MG63 (cell line): ENCODE measurements around the gene ROPN1. TPM values are rescaled to one million over a fixed set of nuclear protein-coding genes. Genes with fewer than 3 reads are reported as not detected.
"Not testable (repeated sequence)": the region's sequence is repeated elsewhere in the genome, so short reads cannot be mapped to it uniquely, and the experiment has no call there.

Experiments used
- DNase-seq: peaks from one replicate; pipeline ENCODE4 v3.0.0-alpha.2; 2020
- H3K27me3 ChIP-seq: fragments of 250-450 bp; sonication (Bioruptor Pico); 2 replicates; pipeline ENCODE4 v1.5.1; 2020; ENCODE audit warnings: mild to moderate bottlenecking, moderate library complexity
- H3K36me3 ChIP-seq: fragments of 250-450 bp; sonication (Bioruptor Pico); 2 replicates; pipeline ENCODE4 v1.5.1; 2020; ENCODE audit warnings: mild to moderate bottlenecking, moderate library complexity
- H3K4me3 ChIP-seq: fragments of 250-450 bp; sonication (Bioruptor Pico); 2 replicates; pipeline ENCODE4 v1.5.1; 2020; ENCODE audit warnings: mild to moderate bottlenecking, moderate library complexity
- H3K9me3 ChIP-seq: fragments of 250-450 bp; sonication (Bioruptor Pico); 2 replicates; pipeline ENCODE4 v1.5.1; 2020; ENCODE audit warnings: mild to moderate bottlenecking, moderate library complexity
- total RNA-seq: library from RNA; depleted of rRNA; stranded (reverse); fragments of >200 nt; shearing (Covaris generic); gene quantifications from 2 replicates; pipeline ENCODE4 v1.2.3, GENCODE V29; 2014; ENCODE audit warnings: low replicate concordance

The ROPN1 gene
- total RNA-seq, 1 experiment from 2014 or later = not detected

DNA sequence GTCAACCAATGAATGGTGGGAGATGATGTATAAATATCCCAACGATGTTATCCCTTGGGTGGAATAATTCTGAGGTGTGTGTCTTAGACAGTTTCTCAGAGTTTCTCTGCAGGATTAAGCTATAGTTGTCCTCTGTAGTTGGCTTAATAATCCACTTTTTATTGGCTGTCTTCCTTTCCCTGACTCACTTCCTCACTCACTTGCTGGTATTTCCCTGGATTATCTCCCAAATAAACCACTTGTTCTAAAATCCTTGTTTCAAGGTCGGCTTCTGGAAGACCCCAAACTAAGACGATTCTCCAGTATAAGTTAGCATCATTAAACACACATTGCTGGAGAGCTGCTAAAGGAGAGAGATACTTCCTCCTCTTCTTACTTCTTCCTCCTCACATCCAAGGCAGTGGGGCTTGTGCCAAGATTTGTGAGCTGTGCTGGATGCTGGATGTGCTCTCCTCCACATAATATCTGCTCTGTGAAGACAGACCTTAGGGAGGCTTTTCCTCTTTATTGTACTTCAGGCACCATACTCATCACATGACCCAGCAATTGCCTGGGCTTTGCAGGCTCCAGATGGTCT is 22.5 kb upstream of the ROPN1 start:
- H3K36me3 ChIP-seq = no peaks in the 10 kb centered on the region
- H3K27me3 ChIP-seq = peaks cover 10% of the 10 kb centered on the region
- H3K9me3 ChIP-seq = peaks cover 6% of the 10 kb centered on the region
- H3K4me3 ChIP-seq = no peak overlapping the region
- peak; percentile 59 for DNase-seq

DNA sequence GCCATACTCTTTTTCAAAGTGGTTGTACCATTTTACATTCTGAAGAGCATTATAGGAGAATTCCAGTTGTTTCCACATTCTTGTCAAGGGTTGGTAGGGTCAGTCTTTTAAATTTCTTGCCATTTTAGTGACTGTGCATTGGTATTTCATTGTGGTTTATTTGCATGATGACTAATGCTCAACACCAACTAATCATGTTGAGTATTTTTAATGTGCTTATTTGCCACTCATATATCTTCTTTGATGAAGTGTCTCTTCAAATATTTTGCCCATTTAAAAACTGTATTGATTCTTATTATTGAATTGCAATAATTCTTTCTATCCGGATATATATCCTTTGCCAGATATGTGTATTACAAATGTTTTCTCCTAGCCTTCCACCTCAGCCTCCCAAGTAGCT is 16.4 kb upstream of the ROPN1 start:
- H3K4me3 ChIP-seq, H3K9me3 ChIP-seq, H3K36me3 ChIP-seq, DNase-seq: not testable (repeated sequence)
- H3K27me3 ChIP-seq = peaks cover 21% of the 10 kb centered on the region

DNA sequence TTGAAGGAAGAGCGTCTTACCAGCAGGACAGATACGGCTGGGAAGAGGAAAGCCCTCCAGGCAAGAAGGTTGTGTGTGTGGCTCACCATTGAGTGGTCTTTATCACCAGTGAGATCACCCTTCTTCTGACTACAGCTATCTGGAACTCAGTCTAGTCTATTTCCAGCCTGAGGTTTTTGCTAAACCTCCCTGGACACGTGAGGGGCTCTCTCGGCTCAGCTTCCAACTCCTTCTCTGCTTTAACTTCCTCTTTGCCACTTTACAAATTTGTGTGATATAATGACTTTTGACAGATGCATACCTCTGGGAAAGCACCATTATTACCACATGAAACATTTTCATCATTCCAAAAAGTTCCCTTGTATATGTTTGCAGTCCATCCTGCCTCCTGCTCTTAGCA is 15.3 kb upstream of the ROPN1 start:
- no peak for DNase-seq
- Histone ChIP-seq H3K9me3 (no peaks in the 10 kb centered on the region), H3K36me3 (no peaks in the 10 kb centered on the region), H3K4me3 (no peak overlapping the region), H3K27me3 (peaks cover 25% of the 10 kb centered on the region)

DNA sequence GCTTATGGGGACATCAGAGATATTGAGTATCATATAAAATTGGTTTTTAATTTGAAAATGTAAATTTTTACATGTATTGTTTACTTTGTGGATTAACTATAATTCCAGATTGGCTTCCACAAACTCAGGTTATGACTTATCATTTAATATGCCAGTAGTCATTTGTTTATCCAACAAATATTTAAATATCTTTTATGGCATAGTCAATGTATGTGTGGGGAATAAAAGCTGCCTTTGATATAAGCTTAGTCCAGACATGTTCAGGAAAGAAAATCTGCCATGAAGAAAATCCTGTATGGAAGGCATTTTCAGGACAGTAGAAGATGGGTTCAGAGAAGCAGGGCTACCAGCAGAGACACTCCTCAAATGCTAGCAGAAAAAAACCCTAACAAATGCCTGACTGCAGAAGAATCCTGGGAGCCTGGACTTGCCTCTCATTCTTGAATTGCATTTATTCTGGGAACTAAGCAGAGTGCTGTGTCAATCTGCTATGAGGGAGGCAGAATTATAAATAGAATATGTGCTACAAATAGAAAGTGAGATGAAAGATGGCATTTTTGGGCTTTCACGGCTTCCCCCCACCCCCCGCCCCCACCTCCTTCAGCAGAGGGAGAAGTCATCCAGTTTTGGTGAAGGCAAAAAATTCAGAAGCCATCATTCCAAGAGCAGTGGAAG is 10.6 kb upstream of the ROPN1 start:
- H3K4me3 ChIP-seq, H3K36me3 ChIP-seq: not testable (repeated sequence)
- peaks cover 44% of the 10 kb centered on the region for H3K27me3 ChIP-seq

DNA sequence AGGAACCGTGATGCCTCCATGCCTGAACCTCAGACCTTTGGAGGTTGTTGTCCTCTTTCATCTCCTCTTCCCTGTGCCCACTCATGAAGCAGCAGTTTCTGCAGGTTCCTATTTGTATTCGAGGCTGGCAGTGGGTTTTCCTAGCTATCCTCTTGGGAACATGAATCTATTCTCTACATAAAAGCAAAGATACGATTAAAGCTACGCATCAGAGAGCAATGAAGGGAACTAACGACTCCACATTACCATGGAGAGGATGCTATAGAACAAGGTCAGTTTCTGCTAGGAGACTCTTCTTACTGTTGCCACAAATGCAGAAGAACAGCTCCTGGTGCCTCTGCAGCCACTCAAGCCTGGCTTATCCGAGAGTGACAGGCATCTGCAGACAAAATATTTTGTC is 9.4 kb upstream of the ROPN1 start:
- H3K9me3 ChIP-seq, H3K4me3 ChIP-seq, DNase-seq, H3K36me3 ChIP-seq: not testable (repeated sequence)
- H3K27me3 ChIP-seq = peaks cover 39% of the 10 kb centered on the region

More for the DNA sequence above, 10.6 kb upstream of the ROPN1 start:
- not testable (repeated sequence) for H3K9me3 ChIP-seq, DNase-seq

DNA sequence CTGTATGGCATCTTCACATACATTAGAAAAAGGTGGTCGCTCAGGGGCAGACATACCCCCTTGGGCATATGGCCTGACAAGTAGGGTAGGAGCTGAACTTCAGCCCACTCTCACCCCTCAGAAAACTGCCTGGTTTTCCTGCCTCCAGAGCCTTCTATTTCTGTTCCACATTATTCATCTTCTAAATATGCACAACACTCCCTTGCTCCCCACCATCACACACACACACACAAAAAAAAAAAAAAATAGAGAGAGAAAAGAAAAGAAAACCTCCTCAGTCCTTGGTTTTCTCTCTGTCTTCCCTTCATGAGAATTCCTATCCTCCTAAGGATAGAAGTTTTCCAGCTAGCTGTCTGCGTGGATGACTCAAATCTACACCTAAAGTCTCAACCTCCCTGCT is 5.6 kb upstream of the ROPN1 start:
- Histone ChIP-seq H3K4me3 (no peak overlapping the region), H3K9me3 (peaks cover 3% of the 10 kb centered on the region; the same call in 1 of the 2 replicates), H3K27me3 (peaks cover 41% of the 10 kb centered on the region), H3K36me3 (no peaks in the 10 kb centered on the region)
- DNase-seq = no peak

DNA sequence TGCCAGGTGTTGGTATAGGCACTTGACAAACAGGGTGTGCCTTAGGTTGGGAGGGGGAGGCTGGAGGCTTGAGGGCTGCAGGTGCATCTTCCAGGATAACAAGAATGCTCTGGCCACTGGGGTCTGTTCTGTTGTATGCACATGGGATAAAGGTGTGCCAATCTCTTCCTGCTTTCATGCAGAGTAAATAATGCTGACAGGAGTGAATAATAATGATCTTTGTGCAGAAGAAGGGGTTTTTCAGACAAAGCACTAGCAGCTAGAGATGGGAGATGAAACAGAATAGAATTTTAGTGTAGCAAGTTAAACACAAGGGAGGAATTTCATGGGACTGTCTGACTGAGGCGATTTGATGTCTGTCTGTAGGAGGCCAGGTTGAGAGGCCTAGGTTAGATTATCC is 1.9 kb upstream of the ROPN1 start:
- no peak overlapping the region for H3K4me3 ChIP-seq
- peaks cover 34% of the 10 kb centered on the region for H3K27me3 ChIP-seq

DNA sequence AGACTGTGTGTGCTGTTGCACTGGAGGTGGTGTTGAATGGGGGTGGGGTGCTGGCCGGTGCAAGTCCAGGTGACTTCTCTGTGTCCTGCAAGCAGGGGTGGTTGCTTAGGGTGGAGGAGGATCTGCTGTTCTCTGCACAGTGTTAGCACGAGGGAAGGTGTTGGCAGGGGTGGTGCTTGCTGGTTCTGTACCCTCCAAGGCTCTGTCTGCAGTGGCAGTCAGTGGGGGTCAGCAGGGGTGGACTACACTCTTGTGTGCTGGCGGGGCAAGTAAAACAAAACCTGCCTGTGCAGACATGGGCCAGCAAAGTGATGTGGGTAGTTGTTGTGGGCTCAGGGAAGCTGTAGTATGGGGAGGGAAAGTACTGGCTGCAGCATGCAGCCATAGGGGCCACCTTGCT is 5.5 kb downstream of the ROPN1 start:
- no peak for DNase-seq
- Histone ChIP-seq H3K9me3 (peaks cover 5% of the 10 kb centered on the region), H3K27me3 (peaks cover 82% of the 10 kb centered on the region), H3K36me3 (no peaks in the 10 kb centered on the region), H3K4me3 (no peak overlapping the region)

More for the DNA sequence above, 1.9 kb upstream of the ROPN1 start:
- no peak for DNase-seq
- Histone ChIP-seq H3K36me3 (no peaks in the 10 kb centered on the region), H3K9me3 (peaks cover 3% of the 10 kb centered on the region; the same call in 1 of the 2 replicates)

DNA sequence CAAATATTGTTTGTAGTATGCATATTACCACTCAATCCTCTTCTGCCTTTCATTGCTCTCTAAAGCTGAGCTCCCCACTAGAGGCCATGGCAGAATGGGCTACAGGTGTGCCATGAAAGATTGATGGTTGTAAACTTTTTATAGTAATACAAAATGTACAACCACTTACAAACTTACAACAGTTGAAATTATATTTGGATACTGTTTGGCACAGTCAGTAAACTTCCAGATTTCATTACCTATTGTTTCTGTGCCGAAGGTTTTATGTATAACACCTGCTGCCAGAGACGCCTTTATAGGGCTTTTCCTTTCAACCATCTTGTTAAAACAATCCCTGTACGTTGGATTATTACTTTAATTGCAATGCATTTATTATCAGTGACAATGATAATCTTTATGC is 7.0 kb downstream of the ROPN1 start:
- no peak for DNase-seq
- peaks cover 84% of the 10 kb centered on the region for H3K27me3 ChIP-seq
- no peaks in the 10 kb centered on the region for H3K36me3 ChIP-seq
- H3K9me3 ChIP-seq = peaks cover 5% of the 10 kb centered on the region
- H3K4me3 ChIP-seq = no peak overlapping the region

DNA sequence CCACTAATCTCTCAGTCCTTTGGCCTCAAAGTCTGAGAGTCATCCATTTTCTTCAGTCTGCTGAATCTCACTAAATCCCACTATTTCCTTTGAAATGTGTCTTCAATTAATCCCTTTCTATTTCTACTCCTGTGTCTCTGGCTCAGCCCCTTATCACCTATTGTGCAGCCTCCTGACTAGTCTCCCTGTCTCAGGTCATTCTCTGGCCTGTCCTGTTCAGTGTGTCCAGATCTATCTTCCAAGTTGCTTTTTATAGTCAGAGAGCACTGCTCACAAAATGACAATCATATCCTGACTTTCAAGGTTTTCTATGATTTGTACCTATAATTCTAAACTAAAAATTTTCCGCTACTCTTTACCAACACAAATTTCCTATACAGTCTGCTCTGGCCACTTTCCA is 7.6 kb downstream of the ROPN1 start:
- H3K9me3 ChIP-seq = peaks cover 5% of the 10 kb centered on the region
- H3K27me3 ChIP-seq = peaks cover 79% of the 10 kb centered on the region
- no peaks in the 10 kb centered on the region for H3K36me3 ChIP-seq
- DNase-seq = no peak
- H3K4me3 ChIP-seq = no peak overlapping the region

DNA sequence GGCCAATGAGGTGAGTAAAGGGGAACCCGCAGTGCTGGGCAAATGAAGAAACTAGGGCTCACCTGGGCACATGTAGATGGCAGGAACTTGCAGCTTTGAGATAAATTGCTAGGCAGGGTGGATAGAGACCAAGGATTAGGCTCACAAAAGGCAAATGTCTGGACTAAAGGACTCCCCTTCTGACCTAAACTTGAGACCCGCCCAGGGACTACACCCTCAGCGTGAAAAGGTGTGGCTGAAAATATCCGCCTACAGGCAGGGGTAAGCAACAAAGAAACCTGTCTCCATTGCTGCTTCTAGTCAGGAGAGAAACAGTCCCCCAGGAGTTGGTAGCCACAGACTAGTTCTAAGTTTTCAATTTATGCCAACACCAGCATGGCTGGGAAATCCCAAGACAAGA is 10.6 kb downstream of the ROPN1 start:
- peaks cover 51% of the 10 kb centered on the region for H3K27me3 ChIP-seq
- H3K36me3 ChIP-seq, H3K9me3 ChIP-seq, H3K4me3 ChIP-seq, DNase-seq: not testable (repeated sequence)

DNA sequence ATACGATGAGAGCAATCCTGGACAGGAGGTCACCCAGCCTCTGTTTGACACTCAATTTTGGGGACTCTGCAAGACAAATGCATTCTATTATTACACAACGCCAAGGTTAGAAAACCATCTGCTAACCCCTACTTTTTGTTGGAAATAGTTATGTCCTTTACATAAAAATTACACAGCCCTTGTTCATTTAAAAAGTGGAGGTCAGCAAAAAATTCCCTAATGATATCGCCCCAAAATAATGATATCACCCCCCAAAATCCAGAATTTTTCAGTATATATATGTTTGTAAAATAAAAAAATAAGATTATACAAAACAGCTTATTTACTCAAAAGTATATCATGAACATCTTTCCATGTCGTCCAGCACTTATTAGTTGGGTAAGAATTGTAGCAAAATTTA is 11.4 kb downstream of the ROPN1 start:
- Histone ChIP-seq H3K9me3 (peaks cover 5% of the 10 kb centered on the region), H3K36me3 (no peaks in the 10 kb centered on the region), H3K27me3 (peaks cover 50% of the 10 kb centered on the region), H3K4me3 (no peak overlapping the region)
- no peak for DNase-seq

DNA sequence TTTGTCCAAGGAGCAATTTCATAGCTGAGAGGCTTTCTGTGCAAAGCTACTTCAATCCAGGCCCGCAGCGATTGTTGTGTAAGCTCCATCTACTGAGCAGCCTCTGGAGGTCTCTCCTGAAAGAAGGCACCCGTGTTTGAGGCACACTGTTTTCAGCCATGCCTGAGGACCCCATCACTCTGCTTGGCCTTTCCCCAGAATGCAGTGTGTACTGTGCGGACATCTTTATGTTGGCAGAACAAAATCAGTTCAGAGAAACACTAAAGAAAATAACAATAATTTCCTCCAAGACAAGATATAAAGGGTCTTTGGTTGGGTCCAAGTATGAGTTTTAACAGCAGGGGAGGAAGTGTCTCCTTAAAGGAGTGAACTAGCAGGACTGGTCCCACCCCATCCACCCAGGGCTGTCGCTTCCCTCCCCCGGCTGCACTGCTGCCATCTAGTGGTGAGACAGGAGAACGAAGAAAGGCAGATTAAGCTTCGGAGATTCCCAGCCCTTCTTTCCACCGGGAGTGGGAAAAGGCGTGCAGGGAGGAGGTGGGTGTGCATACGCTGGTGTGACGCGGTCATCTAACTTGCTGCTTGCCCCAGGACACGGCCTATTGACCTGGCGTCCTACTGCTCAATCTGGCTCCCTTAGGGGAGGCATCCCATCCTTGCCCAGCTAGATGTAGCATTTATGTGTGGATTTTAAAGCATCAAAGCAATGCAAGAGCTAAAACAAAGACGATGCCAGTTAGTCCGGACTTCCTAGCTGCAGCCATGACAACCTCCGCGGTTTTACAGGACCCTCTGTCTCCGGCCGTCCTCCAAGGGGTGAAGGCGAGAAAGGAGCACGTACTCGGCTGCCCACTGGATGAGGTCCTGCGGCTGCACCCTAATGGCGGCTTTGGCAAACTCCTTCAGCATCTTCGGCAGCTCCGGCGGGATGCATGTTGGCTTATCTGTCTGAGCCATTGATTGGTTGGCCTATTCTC is 12.1 kb downstream of the ROPN1 start:
- not testable (repeated sequence) for H3K4me3 ChIP-seq
- DNase-seq = peak; percentile 44

DNA sequence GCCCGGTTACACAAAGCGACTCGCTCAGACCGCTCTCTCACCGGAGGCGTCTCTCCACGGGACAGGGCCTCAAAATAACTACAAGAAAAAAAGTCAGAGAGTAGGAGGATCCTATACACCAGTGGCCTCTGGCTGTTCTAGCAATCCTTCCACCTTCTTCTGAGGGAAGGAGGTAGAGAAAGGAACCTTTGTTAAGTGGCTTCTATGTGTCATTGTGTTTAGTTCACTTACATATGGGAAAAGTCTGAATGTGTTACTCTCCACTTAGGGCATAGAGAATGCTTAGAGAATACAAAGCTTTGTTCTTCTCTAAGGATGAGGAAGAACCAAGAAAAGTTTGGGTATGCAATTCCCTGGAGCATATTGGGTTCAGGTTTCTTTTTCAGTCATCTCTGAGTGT is 15.0 kb downstream of the ROPN1 start:
- not testable (repeated sequence) for H3K36me3 ChIP-seq, H3K9me3 ChIP-seq, DNase-seq, H3K4me3 ChIP-seq
- peaks cover 17% of the 10 kb centered on the region for H3K27me3 ChIP-seq

More for the DNA sequence above, 12.1 kb downstream of the ROPN1 start:
- H3K9me3 ChIP-seq, H3K36me3 ChIP-seq: not testable (repeated sequence)
- peaks cover 44% of the 10 kb centered on the region for H3K27me3 ChIP-seq

DNA sequence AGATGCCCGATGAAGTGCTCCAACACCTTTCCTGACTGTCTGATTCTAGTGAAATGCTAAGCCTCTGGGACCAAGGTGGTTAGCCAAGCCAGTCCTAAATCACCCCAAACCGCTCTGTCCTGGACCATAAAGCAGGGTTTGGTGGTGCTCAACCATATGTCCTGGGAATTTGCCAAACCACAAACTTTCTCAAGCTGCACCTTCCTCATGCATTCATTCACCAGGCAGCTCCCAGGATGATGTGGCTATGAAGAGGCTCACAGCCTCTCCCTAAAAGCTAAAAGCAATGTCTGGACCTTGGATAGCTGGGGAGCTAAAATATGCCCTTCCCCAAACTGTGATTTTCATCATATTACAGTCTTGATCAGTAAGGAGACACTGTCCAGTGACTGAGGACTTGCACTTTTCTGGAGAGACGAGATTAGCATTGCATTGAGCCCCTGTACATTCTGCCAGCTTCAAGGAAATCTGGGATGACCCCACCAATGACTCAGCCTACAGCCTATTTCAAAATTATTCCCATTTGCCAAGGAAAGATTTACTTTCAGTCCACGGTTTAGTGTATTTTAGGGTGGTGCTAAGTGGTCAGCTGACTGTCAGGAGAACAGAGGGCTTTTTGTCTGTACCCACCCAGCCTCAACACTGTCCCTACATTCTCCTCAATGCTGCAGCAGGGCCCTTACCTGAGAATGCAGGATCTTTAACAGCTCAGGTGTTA is 15.6 kb downstream of the ROPN1 start:
- not testable (repeated sequence) for H3K4me3 ChIP-seq, H3K9me3 ChIP-seq, H3K36me3 ChIP-seq
- DNase-seq = peak; percentile 40
- H3K27me3 ChIP-seq = peaks cover 12% of the 10 kb centered on the region

DNA sequence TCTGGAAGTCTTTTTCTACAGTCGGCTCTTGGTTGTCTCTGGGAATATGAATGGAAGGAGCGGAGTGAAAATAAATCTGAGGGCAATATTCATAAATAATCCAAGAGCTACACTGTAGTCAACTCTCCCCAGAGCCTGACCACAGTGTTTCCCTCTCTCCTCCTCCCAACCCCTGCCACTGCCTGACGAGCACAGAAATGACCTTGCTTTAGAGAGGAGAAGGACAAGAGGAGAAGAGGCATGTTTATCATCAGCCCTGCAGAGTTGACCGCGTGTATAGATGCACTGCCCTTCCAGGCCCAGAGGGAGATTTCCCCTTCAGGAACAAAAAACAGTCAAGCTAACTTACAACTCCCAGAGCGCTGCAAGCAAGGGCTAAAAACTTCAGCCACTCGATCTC is 16.9 kb downstream of the ROPN1 start:
- not testable (repeated sequence) for H3K4me3 ChIP-seq, H3K27me3 ChIP-seq, DNase-seq, H3K36me3 ChIP-seq, H3K9me3 ChIP-seq

DNA sequence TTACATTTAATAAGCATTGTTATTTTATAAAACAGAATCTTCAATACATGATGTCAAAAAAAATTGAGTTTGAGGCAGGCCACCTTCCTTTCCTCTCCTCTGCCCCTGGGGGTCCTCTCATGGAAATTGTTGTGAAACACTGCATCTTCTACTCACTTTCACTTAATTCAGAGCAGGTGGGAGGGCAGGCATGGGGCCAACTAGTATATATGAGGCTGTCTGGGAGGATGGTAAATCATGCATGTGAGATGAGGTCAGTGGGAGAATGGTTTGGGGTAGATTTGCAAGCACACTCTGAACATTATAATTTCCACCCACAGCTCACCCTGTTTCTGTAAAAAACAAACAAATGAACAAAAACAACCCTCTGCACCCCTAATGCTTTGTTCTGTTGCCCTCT is 20.5 kb downstream of the ROPN1 start:
- H3K9me3 ChIP-seq = no peaks in the 10 kb centered on the region
- no peaks in the 10 kb centered on the region for H3K36me3 ChIP-seq
- DNase-seq = no peak
- no peak overlapping the region for H3K4me3 ChIP-seq
- peaks cover 3% of the 10 kb centered on the region; the same call in 1 of the 2 replicates for H3K27me3 ChIP-seq
